Erythroblast (primary cell): Measurements from ENCODE around the gene TSC22D3.
"Not testable (repeated sequence)": the region's sequence is repeated elsewhere in the genome, so short reads cannot be mapped to it uniquely, and the experiment has no call there.

Experiments used
- DNase-seq, 2 experiments: peaks; one replicate each; lab custom pipeline; 2025; lab: John Stamatoyannopoulos, UW
- GATA1 ChIP-seq: IDR thresholded peaks from 2 replicates; pipeline ENCODE4 v1.6.1; 2011; ENCODE audit warnings: low read depth, mild to moderate bottlenecking, control low read depth, low read length, moderate library complexity
- POLR2A ChIP-seq: IDR thresholded peaks from 2 replicates; pipeline ENCODE4 v1.6.1; 2011; ENCODE audit warnings: mild to moderate bottlenecking, low read length

Gene TSC22D3

GRCh38 chrX:107669885-107670628 is 105.5 kb downstream of the TSC22D3 start:
- peak; percentile 49 to 80 for DNase-seq
- TF ChIP-seq POLR2A (no peak), GATA1 (no peak)

DNA sequence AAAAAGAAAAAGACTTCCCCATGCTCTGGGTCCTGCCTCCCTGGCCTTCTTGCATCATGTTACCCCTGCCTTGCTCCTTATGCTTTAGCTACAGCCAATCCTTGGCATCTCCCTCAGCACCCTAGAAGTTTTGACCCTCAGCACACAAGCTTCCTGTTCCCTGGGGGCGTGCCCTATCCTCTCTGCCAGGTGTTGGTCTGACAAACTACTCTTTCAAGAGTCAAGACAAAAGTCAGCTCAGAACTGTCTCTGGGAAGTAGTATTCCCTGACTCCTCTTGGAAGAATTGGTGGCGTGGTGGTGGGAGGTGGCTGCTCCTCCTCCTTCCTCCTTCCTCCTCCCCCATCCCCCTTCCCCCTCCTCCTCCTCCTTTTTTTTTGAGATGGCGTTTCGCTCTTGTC is 106.3 kb downstream of the TSC22D3 start:
- no peak for DNase-seq
- TF ChIP-seq GATA1 (no peak), POLR2A (no peak)

- DNase-seq, result not testable (repeated sequence)
Observed at GRCh38 chrX:107668710-107669109, 106.9 kb downstream of the TSC22D3 start.

DNA sequence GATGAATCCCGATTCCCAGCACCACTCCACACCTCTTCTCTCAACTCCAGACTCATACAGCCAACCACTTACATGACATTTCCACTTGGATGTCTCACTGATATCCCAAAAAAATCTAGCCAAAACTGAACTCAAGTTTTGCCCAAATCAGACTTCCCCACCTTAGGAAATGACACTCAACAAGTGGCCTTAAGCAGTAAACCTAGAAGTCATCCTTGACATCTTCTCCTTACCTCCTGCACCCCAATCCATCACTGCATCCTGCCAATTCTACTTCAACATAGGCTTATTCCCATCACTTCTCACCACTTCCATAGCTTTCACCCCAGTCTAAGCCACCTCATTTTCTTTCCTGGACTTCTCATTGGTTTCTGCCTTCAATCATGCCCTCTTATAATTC is 108.2 kb downstream of the TSC22D3 start:
- DNase-seq, result no peak
- TF ChIP-seq POLR2A, result no peak

DNA sequence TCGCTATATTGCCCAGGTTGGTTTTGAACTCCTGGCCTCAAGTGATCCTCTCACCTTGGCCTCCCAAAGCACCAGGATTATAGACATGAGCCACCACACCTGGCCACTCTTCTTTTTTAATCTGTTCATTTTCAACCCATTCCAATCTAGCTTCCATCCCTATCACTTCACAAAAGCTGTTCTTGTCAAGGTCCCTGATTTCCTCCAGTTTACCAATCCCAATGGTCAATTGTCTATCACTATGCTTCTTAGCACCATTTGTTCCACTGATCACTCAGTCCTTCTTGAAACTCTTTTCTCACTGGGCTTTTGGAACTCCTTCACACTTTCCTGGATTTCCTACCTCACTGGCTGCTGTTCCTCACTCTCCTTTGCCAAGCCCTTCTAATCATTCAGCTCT is 108.7 kb downstream of the TSC22D3 start:
- DNase-seq, result no peak
- TF ChIP-seq GATA1 (no peak), POLR2A (no peak)
